K562 (cell line): ENCODE results near the gene KASH5. TPM values are rescaled to one million over a fixed set of nuclear protein-coding genes. Genes with fewer than 3 reads are reported as not detected.

Source experiments
- ATAC-seq: fragments of 200-7000 bp; cut with Tn5 transposase; 3 replicates; pipeline ENCODE4 v1.9.1; 2020; ENCODE audit warnings: moderate library complexity
- BruUV-seq: library from RNA; stranded (reverse); fragments of 400-500 nt; replicated peaks from 2 replicates; lab custom pipeline; 2021; lab: Mats Ljungman, UMichigan
- CTCF ChIA-PET: fragments of 300-600 bp; formaldehyde crosslinking; extraction: SDS; loops from one replicate; lab custom pipeline; 2021; ENCODE audit warnings: low intra/inter-chr PET ratio; lab: Yijun Ruan, JAX
- POLR2A ChIA-PET: fragments of 300-600, 350-650 bp; sonication (Branson Sonifier 250); formaldehyde crosslinking; extraction: SDS; loops from one replicate; lab custom pipeline; 2021; ENCODE audit warnings: antibody characterized with exemption, inconsistent platforms; lab: Yijun Ruan, JAX
- DNase-seq, 4 experiments: peaks; one replicate each; pipeline versions ENCODE4 v3.0.0 to v3.0.0-alpha.2; 2011 to 2018; ENCODE audit warnings: low spot score in 3 of 4, mixed read lengths in 3 of 4; ENCODE audit errors: extremely low read depth in 1 of 4
- FAIRE-seq: peaks from 2 replicates; lab custom pipeline; 2011; peaks lifted over from hg19 to GRCh38; lab: Jason Lieb, UNC
- H2AFZ ChIP-seq: 2 replicates; pipeline ENCODE4 v1.6.0; 2011; ENCODE audit warnings: low read depth, low read length, control low read depth, inconsistent platforms
- H3K27ac ChIP-seq: fragments of 200-600 bp; 3 replicates; pipeline ENCODE4 v1.8.0; 2011; ENCODE audit warnings: low read depth, mild to moderate bottlenecking, control low read depth, inconsistent platforms, low read length, moderate library complexity, mixed read lengths; ENCODE audit errors: extremely low read depth
- H3K27me3 ChIP-seq, 2 experiments: fragments of 300-600 bp in 1 of 2; 2 replicates in 1 of 2; 3 replicates in 1 of 2; pipeline versions ENCODE4 v1.6.0 to v1.8.0; 2011; ENCODE audit warnings: inconsistent platforms in 2 of 2, low read length in 2 of 2, mild to moderate bottlenecking in 1 of 2, mixed read lengths in 1 of 2, moderate library complexity in 1 of 2; ENCODE audit not compliant: control insufficient read depth in 2 of 2, insufficient read depth in 2 of 2
- H3K36me3 ChIP-seq: fragments of 300-600 bp; 3 replicates; pipeline ENCODE4 v1.8.0; 2011; ENCODE audit warnings: mild to moderate bottlenecking, low read length, inconsistent platforms; ENCODE audit not compliant: control insufficient read depth, insufficient read depth
- H3K4me1 ChIP-seq, 2 experiments: fragments of 200-600 bp in 1 of 2; replicated peaks in 1 of 2; 2 replicates in 1 of 2; 3 replicates in 1 of 2; pipeline versions ENCODE4 v1.5.1 to v1.8.0; 2011; ENCODE audit warnings: inconsistent platforms in 2 of 2, low read length in 2 of 2, mild to moderate bottlenecking in 1 of 2, mixed read lengths in 1 of 2, moderate library complexity in 1 of 2; ENCODE audit not compliant: control insufficient read depth in 2 of 2, insufficient read depth in 2 of 2
- H3K4me2 ChIP-seq: 2 replicates; pipeline ENCODE4 v1.6.1; 2011; ENCODE audit warnings: low read length, control low read depth, inconsistent platforms, mixed read lengths; ENCODE audit not compliant: insufficient read depth
- H3K4me3 ChIP-seq: fragments of 200-600 bp; sonication (generic), shearing (Covaris generic); 2 replicates; pipeline ENCODE4 v1.5.1; 2016; ENCODE audit warnings: control low read depth, inconsistent platforms
- H3K79me2 ChIP-seq: fragments of 200-600 bp; 3 replicates; pipeline ENCODE4 v1.8.0; 2011; ENCODE audit warnings: low read length, inconsistent platforms; ENCODE audit not compliant: control insufficient read depth, insufficient read depth
- H3K9ac ChIP-seq, 2 experiments: 2 replicates each; pipeline versions ENCODE4 v1.6.0 to v1.6.1; 2011; ENCODE audit warnings: low read depth in 2 of 2, low read length in 2 of 2, control low read depth in 1 of 2, inconsistent platforms in 1 of 2, mild to moderate bottlenecking in 1 of 2, mixed read lengths in 1 of 2; ENCODE audit not compliant: insufficient read depth in 1 of 2
- H3K9me1 ChIP-seq: one replicate; pipeline ENCODE4 v1.6.0; 2011; ENCODE audit warnings: inconsistent platforms, mild to moderate bottlenecking, low read length, moderate library complexity; ENCODE audit not compliant: control insufficient read depth, insufficient read depth
- H3K9me3 ChIP-seq: replicated peaks from 2 replicates; pipeline ENCODE4 v1.5.1; 2011; ENCODE audit warnings: low read depth, low read length, inconsistent platforms; ENCODE audit not compliant: control insufficient read depth, insufficient read depth
- H4K20me1 ChIP-seq: replicated peaks from 2 replicates; pipeline ENCODE4 v1.6.1; 2011; ENCODE audit warnings: low read length, inconsistent platforms, mixed read lengths; ENCODE audit not compliant: control insufficient read depth, insufficient read depth
- ARID1B ChIP-seq: fragments of 450-650 bp; IDR thresholded peaks from 2 replicates; pipeline ENCODE4 v1.6.1; 2016; ENCODE audit warnings: antibody characterized with exemption, mild to moderate bottlenecking, inconsistent platforms
- C11orf30 ChIP-seq: fragments of 450-650 bp; IDR thresholded peaks from 2 replicates; pipeline ENCODE4 v1.6.1; 2016; ENCODE audit warnings: low read depth, mild to moderate bottlenecking
- CXXC5 ChIP-seq: fragments of 250-450 bp; sonication (Bioruptor Pico); IDR thresholded peaks from 2 replicates; pipeline ENCODE4 v1.8.0; 2022; ENCODE audit warnings: inconsistent platforms, mild to moderate bottlenecking, moderate library complexity
- MAFF ChIP-seq: IDR thresholded peaks from 2 replicates; pipeline ENCODE4 v1.6.1; 2012; ENCODE audit warnings: low read length, improper control_type of control experiment
- MAFG ChIP-seq: fragments of 450-650 bp; conservative IDR thresholded peaks from 2 replicates; pipeline ENCODE4 v1.6.1; 2016; ENCODE audit warnings: missing genetic modification characterization, missing compliant biosample characterization
- NFE2 ChIP-seq: IDR thresholded peaks from 2 replicates; pipeline ENCODE4 v1.6.1; 2014; ENCODE audit warnings: antibody characterized with exemption, low read depth
- RBM25 ChIP-seq: fragments of 200-400 bp; formaldehyde crosslinking; IDR thresholded peaks from 2 replicates; pipeline ENCODE4 v1.6.1; 2018; ENCODE audit warnings: low read length, low read depth, moderate library complexity; ENCODE audit not compliant: severe bottlenecking
- SMAD3 ChIP-seq: fragments of 450-650 bp; formaldehyde crosslinking; conservative IDR thresholded peaks from 2 replicates; pipeline ENCODE4 v1.4.0; 2020; ENCODE audit warnings: mild to moderate bottlenecking
- ZNF121 ChIP-seq: sonication (generic); formaldehyde crosslinking; conservative IDR thresholded peaks from 2 replicates; pipeline ENCODE4 v1.8.0; 2022; ENCODE audit warnings: missing genetic modification reagents
- ZNF316 ChIP-seq: fragments of 450-650 bp; IDR thresholded peaks from 2 replicates; pipeline ENCODE4 v1.6.1; 2016
- whole genome bisulfite sequencing: fragments of 100-300 bp; shearing (Covaris generic); methylation state at CpG from one replicate; pipeline ENCODE4 v1.1.6; 2016; ENCODE audit warnings: low coverage, mixed read lengths; ENCODE audit not compliant: insufficient coverage; ENCODE audit errors: missing lambda C conversion rate; 5-methylcytosine and 5-hydroxymethylcytosine counted together
- in situ Hi-C: fragments of 300-500 bp; cut with MboI; formaldehyde crosslinking; loops from 4 replicates; pipeline ENCODE4 v1.15.0; 2018; ENCODE audit warnings: inconsistent platforms, mixed read lengths
- intact Hi-C: fragments of 100-400 bp; cut with micrococcal nuclease; formaldehyde crosslinking; loops from 2 replicates; pipeline ENCODE4 v1.14.2; 2022
- polyA plus RNA-seq, 8 experiments: library from polyadenylated mRNA; depleted of rRNA in 4 of 8; stranded (reverse) in 5 of 8; unstranded in 3 of 8; fragments of >200 nt; fragmentation: Nextera tagmentation in 2 of 8; fragmentation: Illumina TruSeq in 1 of 8; extraction: Ambion mirVana in 2 of 8; extraction: Trizol in 1 of 8; gene quantifications; 2 replicates each; pipeline versions ENCODE4 v1.2.1 to v1.2.3, GENCODE V29; 2011 to 2014; ENCODE audit warnings: inconsistent platforms in 1 of 8, missing spikeins in 1 of 8
- total RNA-seq, 7 experiments: library from RNA; depleted of rRNA in 6 of 7; stranded (reverse); fragments of >200 nt in 6 of 7; fragmentation: Illumina TruSeq in 2 of 7; extraction: Trizol in 2 of 7; gene quantifications; 2 replicates each; pipeline versions ENCODE4 v1.2.1 to v1.2.3, GENCODE V29; 2011 to 2021; ENCODE audit warnings: low replicate concordance in 1 of 7
- TF ChIP-seq, protein P1 (sequence below): fragments of 450-650 bp; IDR thresholded peaks from 2 replicates; pipeline ENCODE4 v1.6.1; 2017; ENCODE audit warnings: antibody characterized with exemption, mild to moderate bottlenecking
- TF ChIP-seq, protein P2 (sequence below): fragments of 450-650 bp; IDR thresholded peaks from 2 replicates; pipeline ENCODE4 v1.6.1; 2014; ENCODE audit warnings: low read depth, mild to moderate bottlenecking, moderate library complexity, borderline replicate concordance
- TF ChIP-seq, protein P3 (sequence below), 2 experiments: fragments of 450-650 bp in 1 of 2; IDR thresholded peaks; 2 replicates each; pipeline ENCODE4 v1.6.1; 2011 to 2017; ENCODE audit warnings: low read depth in 2 of 2, antibody characterized with exemption in 1 of 2, borderline replicate concordance in 1 of 2, low read length in 1 of 2, mild to moderate bottlenecking in 1 of 2, mixed read lengths in 1 of 2; ENCODE audit not compliant: control insufficient read depth in 1 of 2

The KASH5 gene
- total and polyA plus RNA-seq, 9 of the 15 experiments (the other 6 are each of a cell fraction or from before 2014, with no cell fraction given), result 0.07 to 0.84 (median 0.34) TPM; not detected in 1

DNA sequence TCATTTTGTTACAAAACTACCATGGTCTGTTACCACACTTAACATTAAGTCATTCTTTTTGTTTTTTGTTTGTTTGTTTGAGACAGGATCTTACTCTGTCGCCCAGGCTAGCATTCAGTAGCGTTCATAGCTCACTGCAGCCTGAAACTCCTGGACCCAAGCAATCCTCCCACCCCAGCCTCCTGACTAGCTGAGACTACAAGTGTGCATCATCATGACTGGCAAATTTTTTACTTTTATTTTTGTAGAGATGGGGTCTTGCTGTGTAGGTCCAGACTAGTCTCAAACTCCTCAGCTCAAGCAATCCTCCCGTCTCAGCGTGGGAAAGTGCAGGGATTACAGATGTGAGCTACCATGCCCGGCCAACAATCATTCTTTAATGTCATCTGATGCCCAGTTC, 68.3 kb downstream of the KASH5 start:
- in situ Hi-C loops, result no loop called here
- no peak for FAIRE-seq
- POLR2A ChIA-PET, result interaction anchor here (0.6 to 1.5 kb wide), 3 partner anchors 9 to 395 kb away, joined by 3 to 4 read pairs (median 3); no protein-coding TSS in a partner anchor

More for the DNA sequence above, 68.3 kb downstream of the KASH5 start:
- ATAC-seq (no peak), DNase-seq (no peak)
- intact Hi-C loops, result no loop called here
- peaks cover 43% of the 10 kb centered on the region; the same call in 2 of the 3 replicates for H3K36me3 ChIP-seq
- peak overlapping the region; percentile 26; the same call in 2 of the 3 replicates for H3K27ac ChIP-seq
- H3K9me1 ChIP-seq, result no peaks in the 10 kb centered on the region
- no peaks in the 10 kb centered on the region for H3K9me3 ChIP-seq
- H4K20me1 ChIP-seq, result no peaks in the 10 kb centered on the region
- no peak overlapping the region for H2AFZ ChIP-seq
- no peak overlapping the region for H3K4me2 ChIP-seq
- peaks cover 2 to 32% of the 10 kb centered on the region in 2 experiments; a peak in 4 of 5 replicates for H3K4me1 ChIP-seq
- H3K27me3 ChIP-seq, result no peaks in the 10 kb centered on the region
- peaks cover 34% of the 10 kb centered on the region for H3K79me2 ChIP-seq
- 0 out of 4 replicates have a peak overlapping the region, but pooled peaks of 1 of the 2 experiments have one; percentile 4 for H3K9ac ChIP-seq
- no peak overlapping the region for H3K4me3 ChIP-seq
- no TSS peak for BruUV-seq
- CTCF ChIA-PET, result no interaction called here
- TF ChIP-seq NFE2, result 0 out of 2 replicates have a peak, but pooled peaks have one; percentile 42
- TF ChIP-seq MAFF, result peak; percentile 20; the same call in 1 of the 2 replicates
- no peak for TF ChIP-seq CXXC5
- TF ChIP-seq, protein P1, sequence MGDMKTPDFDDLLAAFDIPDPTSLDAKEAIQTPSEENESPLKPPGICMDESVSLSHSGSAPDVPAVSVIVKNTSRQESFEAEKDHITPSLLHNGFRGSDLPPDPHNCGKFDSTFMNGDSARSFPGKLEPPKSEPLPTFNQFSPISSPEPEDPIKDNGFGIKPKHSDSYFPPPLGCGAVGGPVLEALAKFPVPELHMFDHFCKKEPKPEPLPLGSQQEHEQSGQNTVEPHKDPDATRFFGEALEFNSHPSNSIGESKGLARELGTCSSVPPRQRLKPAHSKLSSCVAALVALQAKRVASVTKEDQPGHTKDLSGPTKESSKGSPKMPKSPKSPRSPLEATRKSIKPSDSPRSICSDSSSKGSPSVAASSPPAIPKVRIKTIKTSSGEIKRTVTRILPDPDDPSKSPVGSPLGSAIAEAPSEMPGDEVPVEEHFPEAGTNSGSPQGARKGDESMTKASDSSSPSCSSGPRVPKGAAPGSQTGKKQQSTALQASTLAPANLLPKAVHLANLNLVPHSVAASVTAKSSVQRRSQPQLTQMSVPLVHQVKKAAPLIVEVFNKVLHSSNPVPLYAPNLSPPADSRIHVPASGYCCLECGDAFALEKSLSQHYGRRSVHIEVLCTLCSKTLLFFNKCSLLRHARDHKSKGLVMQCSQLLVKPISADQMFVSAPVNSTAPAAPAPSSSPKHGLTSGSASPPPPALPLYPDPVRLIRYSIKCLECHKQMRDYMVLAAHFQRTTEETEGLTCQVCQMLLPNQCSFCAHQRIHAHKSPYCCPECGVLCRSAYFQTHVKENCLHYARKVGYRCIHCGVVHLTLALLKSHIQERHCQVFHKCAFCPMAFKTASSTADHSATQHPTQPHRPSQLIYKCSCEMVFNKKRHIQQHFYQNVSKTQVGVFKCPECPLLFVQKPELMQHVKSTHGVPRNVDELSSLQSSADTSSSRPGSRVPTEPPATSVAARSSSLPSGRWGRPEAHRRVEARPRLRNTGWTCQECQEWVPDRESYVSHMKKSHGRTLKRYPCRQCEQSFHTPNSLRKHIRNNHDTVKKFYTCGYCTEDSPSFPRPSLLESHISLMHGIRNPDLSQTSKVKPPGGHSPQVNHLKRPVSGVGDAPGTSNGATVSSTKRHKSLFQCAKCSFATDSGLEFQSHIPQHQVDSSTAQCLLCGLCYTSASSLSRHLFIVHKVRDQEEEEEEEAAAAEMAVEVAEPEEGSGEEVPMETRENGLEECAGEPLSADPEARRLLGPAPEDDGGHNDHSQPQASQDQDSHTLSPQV, result 0 out of 2 replicates have a peak, but pooled peaks have one; percentile 22
- no peak for TF ChIP-seq ARID1B
- TF ChIP-seq C11orf30, result peak; percentile 47; the same call in 1 of the 2 replicates
- TF ChIP-seq, protein P2, sequence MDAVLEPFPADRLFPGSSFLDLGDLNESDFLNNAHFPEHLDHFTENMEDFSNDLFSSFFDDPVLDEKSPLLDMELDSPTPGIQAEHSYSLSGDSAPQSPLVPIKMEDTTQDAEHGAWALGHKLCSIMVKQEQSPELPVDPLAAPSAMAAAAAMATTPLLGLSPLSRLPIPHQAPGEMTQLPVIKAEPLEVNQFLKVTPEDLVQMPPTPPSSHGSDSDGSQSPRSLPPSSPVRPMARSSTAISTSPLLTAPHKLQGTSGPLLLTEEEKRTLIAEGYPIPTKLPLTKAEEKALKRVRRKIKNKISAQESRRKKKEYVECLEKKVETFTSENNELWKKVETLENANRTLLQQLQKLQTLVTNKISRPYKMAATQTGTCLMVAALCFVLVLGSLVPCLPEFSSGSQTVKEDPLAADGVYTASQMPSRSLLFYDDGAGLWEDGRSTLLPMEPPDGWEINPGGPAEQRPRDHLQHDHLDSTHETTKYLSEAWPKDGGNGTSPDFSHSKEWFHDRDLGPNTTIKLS, result no peak
- peak; percentile 35; the same call in 1 of the 2 replicates for TF ChIP-seq ZNF316
- no peak for TF ChIP-seq RBM25
- TF ChIP-seq MAFG (tag), result peak; percentile 75
- TF ChIP-seq ZNF121, result peak; percentile 71; the same call in 1 of the 2 replicates
- TF ChIP-seq, protein P3, sequence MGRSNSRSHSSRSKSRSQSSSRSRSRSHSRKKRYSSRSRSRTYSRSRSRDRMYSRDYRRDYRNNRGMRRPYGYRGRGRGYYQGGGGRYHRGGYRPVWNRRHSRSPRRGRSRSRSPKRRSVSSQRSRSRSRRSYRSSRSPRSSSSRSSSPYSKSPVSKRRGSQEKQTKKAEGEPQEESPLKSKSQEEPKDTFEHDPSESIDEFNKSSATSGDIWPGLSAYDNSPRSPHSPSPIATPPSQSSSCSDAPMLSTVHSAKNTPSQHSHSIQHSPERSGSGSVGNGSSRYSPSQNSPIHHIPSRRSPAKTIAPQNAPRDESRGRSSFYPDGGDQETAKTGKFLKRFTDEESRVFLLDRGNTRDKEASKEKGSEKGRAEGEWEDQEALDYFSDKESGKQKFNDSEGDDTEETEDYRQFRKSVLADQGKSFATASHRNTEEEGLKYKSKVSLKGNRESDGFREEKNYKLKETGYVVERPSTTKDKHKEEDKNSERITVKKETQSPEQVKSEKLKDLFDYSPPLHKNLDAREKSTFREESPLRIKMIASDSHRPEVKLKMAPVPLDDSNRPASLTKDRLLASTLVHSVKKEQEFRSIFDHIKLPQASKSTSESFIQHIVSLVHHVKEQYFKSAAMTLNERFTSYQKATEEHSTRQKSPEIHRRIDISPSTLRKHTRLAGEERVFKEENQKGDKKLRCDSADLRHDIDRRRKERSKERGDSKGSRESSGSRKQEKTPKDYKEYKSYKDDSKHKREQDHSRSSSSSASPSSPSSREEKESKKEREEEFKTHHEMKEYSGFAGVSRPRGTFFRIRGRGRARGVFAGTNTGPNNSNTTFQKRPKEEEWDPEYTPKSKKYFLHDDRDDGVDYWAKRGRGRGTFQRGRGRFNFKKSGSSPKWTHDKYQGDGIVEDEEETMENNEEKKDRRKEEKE (IDR thresholded peaks at IDR 0.05; ENCODE audit: borderline replicate concordance in 1 of 2, control insufficient read depth in 1 of 2, low read depth in 2 of 2, low read length in 1 of 2), result no peak
- no peak for TF ChIP-seq SMAD3 (CRISPR knock-in tag)
- 88% methylated on average over 4 of the region's 5 CpGs for WGBS
